PC-3 (cell line): Measurements from ENCODE around the gene EYS. TPM values are rescaled to one million over a fixed set of nuclear protein-coding genes. Genes with fewer than 3 reads are reported as not detected.

Experiments
- ATAC-seq: fragments of 200-7000 bp; cut with Tn5 transposase; 2 replicates; pipeline ENCODE4 v1.9.1; 2020; ENCODE audit warnings: mild to moderate bottlenecking, moderate library complexity
- BruUV-seq: library from RNA; stranded (reverse); fragments of 400-500 nt; replicated peaks from 2 replicates; lab custom pipeline; 2021; lab: Mats Ljungman, UMichigan
- CTCF ChIA-PET: fragments of 300-600 bp; sonication (Branson Sonifier 250); formaldehyde crosslinking; loops from one replicate; lab custom pipeline; 2022; ENCODE audit warnings: antibody characterized with exemption; lab: Charles Lee
- POLR2A ChIA-PET: fragments of 300-600 bp; sonication (Branson Sonifier 250); formaldehyde crosslinking; loops from one replicate; lab custom pipeline; 2022; ENCODE audit warnings: antibody characterized with exemption; ENCODE audit not compliant: unreplicated experiment; lab: Charles Lee
- DNase-seq: peaks from one replicate; pipeline ENCODE4 v3.0.0-alpha.2; 2015
- H2AFZ ChIP-seq: fragments of 300-600 bp; sonication (generic); 2 replicates; pipeline ENCODE4 v1.6.0; 2016; ENCODE audit warnings: antibody characterized with exemption, low read length
- H3F3A ChIP-seq: fragments of 300-600 bp; sonication (generic); one replicate; pipeline ENCODE4 v1.6.0; 2017; ENCODE audit warnings: antibody characterized with exemption, low read length, control low read depth, mild to moderate bottlenecking; ENCODE audit not compliant: unreplicated experiment
- H3K27ac ChIP-seq: fragments of 300-600 bp; sonication (generic); 2 replicates; pipeline ENCODE4 v1.5.1; 2016; ENCODE audit warnings: mild to moderate bottlenecking, low read length
- H3K27me3 ChIP-seq: fragments of 300-600 bp; sonication (generic); 2 replicates; pipeline ENCODE4 v1.6.1; 2016; ENCODE audit warnings: low read length, mixed read lengths
- H3K36me3 ChIP-seq: fragments of 300-600 bp; sonication (generic); 2 replicates; pipeline ENCODE4 v1.6.1; 2016; ENCODE audit warnings: low read depth, mixed run types, low read length, mixed read lengths
- H3K4me1 ChIP-seq: fragments of 300-600 bp; sonication (generic); 2 replicates; pipeline ENCODE4 v1.5.1; 2016; ENCODE audit warnings: low read length; ENCODE audit not compliant: insufficient read depth
- H3K4me2 ChIP-seq: fragments of 300-600 bp; sonication (generic); 2 replicates; pipeline ENCODE4 v1.6.0; 2016; ENCODE audit warnings: low read length
- H3K4me3 ChIP-seq: fragments of 300-600 bp; sonication (generic); 2 replicates; pipeline ENCODE4 v1.5.1; 2016; ENCODE audit warnings: mild to moderate bottlenecking, low read length, mixed read lengths
- H3K79me2 ChIP-seq: fragments of 300-600 bp; sonication (generic); 2 replicates; pipeline ENCODE4 v1.6.1; 2017; ENCODE audit warnings: low read length, mixed read lengths
- H3K9ac ChIP-seq: fragments of 300-600 bp; sonication (generic); 2 replicates; pipeline ENCODE4 v1.6.0; 2016; ENCODE audit warnings: mild to moderate bottlenecking, low read length
- H3K9me2 ChIP-seq: fragments of 300-600 bp; sonication (generic); replicated peaks from 2 replicates; pipeline ENCODE4 v1.6.1; 2016; ENCODE audit warnings: mixed run types, low read length, mixed read lengths
- H3K9me3 ChIP-seq: fragments of 300-600 bp; sonication (generic); 2 replicates; pipeline ENCODE4 v1.6.1; 2016; ENCODE audit warnings: low read length, mixed read lengths
- H4K20me1 ChIP-seq: fragments of 300-600 bp; sonication (generic); 2 replicates; pipeline ENCODE4 v1.6.1; 2016; ENCODE audit warnings: low read length, mixed read lengths
- EZH2 ChIP-seq: fragments of 300-600 bp; sonication (generic); IDR thresholded peaks from one replicate; pipeline ENCODE4 v1.6.1; 2017; ENCODE audit warnings: antibody characterized with exemption, mild to moderate bottlenecking, low read length; ENCODE audit not compliant: unreplicated experiment
- EZH2phosphoT487 ChIP-seq: fragments of 300-600 bp; sonication (generic); IDR thresholded peaks from 2 replicates; pipeline ENCODE4 v1.6.1; 2018; ENCODE audit warnings: mild to moderate bottlenecking, antibody characterized with exemption, low read length, borderline replicate concordance
- intact Hi-C: fragments of 100-400 bp; cut with micrococcal nuclease; formaldehyde crosslinking; loops from 2 replicates; pipeline ENCODE4 v1.9.0; 2023
- total RNA-seq: library from RNA; depleted of rRNA; stranded (reverse); fragments of >200 nt; gene quantifications from 2 replicates; pipeline ENCODE4 v1.2.3, GENCODE V29; 2014
- TF ChIP-seq, protein P1 (sequence below): fragments of 300-600 bp; sonication (generic); conservative IDR thresholded peaks from 2 replicates; pipeline ENCODE4 v1.5.1; 2017; ENCODE audit warnings: antibody characterized with exemption, low read depth, mild to moderate bottlenecking, low read length

Gene EYS
- total RNA-seq, 1 experiment from 2014 or later: 0.07 TPM

DNA sequence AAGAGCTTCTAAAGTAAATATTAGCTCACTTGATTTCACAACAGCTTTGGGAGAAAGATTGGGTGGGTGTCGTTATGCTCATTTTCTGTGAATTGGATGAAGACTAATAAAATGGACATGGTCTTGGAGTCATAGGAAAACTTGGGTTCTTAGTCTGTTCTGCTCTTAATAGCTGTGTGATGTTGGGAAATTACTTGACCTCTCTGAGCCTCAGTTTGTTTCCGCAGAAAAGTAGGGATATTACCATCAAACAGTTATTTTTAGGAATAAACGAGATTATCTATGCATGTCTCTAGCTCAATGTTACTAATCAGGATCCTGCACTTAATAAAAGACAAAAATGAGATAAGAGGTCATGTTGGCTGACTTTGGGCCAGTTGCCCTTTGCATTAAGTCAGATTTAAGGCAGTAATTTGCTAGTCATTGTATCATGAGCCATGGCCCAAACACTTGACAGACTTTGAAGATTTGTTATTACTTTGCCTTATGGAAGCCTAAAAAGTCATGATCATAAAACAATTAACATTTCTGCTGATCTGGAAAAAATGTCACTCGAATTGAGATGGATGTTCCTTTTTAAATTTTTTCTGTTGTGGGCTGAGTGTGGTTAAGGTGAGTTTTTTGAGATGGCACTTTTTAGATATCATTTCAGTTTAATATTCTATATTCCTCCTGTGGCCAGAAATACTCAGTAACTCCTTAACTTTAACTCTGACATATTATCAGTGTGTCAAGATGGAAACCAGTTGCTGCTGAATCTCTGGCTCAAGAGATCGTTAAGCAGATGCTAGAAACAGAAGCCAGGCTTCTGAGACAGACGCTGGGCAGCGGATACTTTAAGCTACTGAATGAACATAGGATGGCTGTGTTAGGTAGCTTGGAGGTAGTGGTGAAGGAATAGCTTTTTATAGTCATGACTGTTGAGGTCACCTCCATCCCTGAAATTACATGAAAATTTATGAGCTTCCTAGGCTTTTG, 1779.8 kb downstream of the EYS start:
- Histone ChIP-seq H3K79me2 (no peaks in the 10 kb centered on the region), H4K20me1 (no peaks in the 10 kb centered on the region), H3K9ac (no peak overlapping the region), H3F3A (no peaks in the 10 kb centered on the region), H2AFZ (no peak overlapping the region), H3K4me3 (no peak overlapping the region), H3K4me2 (no peak overlapping the region), H3K27me3 (no peaks in the 10 kb centered on the region), H3K36me3 (no peaks in the 10 kb centered on the region), H3K9me2 (no peaks in the 10 kb centered on the region), H3K9me3 (no peaks in the 10 kb centered on the region), H3K4me1 (no peaks in the 10 kb centered on the region), H3K27ac (no peak overlapping the region)
- ATAC-seq (no peak), DNase-seq (no peak)
- TF ChIP-seq, protein P1, sequence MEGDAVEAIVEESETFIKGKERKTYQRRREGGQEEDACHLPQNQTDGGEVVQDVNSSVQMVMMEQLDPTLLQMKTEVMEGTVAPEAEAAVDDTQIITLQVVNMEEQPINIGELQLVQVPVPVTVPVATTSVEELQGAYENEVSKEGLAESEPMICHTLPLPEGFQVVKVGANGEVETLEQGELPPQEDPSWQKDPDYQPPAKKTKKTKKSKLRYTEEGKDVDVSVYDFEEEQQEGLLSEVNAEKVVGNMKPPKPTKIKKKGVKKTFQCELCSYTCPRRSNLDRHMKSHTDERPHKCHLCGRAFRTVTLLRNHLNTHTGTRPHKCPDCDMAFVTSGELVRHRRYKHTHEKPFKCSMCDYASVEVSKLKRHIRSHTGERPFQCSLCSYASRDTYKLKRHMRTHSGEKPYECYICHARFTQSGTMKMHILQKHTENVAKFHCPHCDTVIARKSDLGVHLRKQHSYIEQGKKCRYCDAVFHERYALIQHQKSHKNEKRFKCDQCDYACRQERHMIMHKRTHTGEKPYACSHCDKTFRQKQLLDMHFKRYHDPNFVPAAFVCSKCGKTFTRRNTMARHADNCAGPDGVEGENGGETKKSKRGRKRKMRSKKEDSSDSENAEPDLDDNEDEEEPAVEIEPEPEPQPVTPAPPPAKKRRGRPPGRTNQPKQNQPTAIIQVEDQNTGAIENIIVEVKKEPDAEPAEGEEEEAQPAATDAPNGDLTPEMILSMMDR: no peak
- ChIA-PET CTCF (no interaction called here), POLR2A (no interaction called here)
- intact Hi-C loops: loop anchor here (10.0 kb wide), 1 partner anchor 88 kb away; no protein-coding TSS in a partner anchor
- no TSS peak for BruUV-seq

DNA sequence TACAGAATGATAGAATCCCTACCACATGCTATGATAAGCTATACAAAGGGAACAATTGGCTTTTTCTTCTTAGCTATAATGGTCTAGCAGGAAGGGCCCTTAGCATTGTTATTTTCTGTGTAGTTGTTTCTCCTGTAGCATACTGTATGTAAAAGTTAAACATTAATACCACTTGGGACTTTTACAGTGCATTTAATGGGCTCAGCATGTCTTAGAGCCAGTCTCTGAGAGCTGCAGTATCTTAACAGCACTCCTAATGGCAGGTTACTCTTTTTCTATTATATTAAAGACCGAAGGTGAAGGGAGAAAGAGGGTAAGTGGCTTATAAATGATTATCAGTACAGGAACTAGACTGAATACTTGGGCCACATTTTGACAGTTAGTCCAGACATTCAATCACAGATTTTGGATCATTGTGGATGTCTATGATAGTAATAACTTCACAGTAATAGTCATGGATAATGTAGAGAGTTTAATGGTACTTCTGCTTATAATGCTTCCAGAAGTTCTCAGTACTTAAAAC, 1780.7 kb downstream of the EYS start:
- Histone ChIP-seq H3K4me1 (no peaks in the 10 kb centered on the region), H3K4me3 (no peak overlapping the region), H3K27me3 (no peaks in the 10 kb centered on the region), H4K20me1 (no peaks in the 10 kb centered on the region), H3K36me3 (no peaks in the 10 kb centered on the region), H3K9ac (no peak overlapping the region), H3K27ac (no peak overlapping the region), H3K79me2 (no peaks in the 10 kb centered on the region), H3K9me2 (no peaks in the 10 kb centered on the region), H3K4me2 (no peak overlapping the region), H2AFZ (no peak overlapping the region), H3F3A (no peaks in the 10 kb centered on the region), H3K9me3 (no peaks in the 10 kb centered on the region)
- CTCF ChIA-PET: no interaction called here
- no peak for DNase-seq
- POLR2A ChIA-PET: no interaction called here
- ATAC-seq: no peak
- intact Hi-C loops: loop anchor here (10.0 kb wide), 1 partner anchor 88 kb away; no protein-coding TSS in a partner anchor
- BruUV-seq: no TSS peak
- TF ChIP-seq, protein P1: no peak
- TF ChIP-seq EZH2phosphoT487 (no peak), EZH2 (no peak)
